G401 (cell line): ENCODE data around the gene MRPL22. TPM values are rescaled to one million over a fixed set of nuclear protein-coding genes. Genes with fewer than 3 reads are reported as not detected.
A peak's percentile ranks its signal among the peaks of the same experiment; 100 is the strongest.
"Not testable (repeated sequence)": the region's sequence is repeated elsewhere in the genome, so short reads cannot be mapped to it uniquely, and the experiment has no call there.

Experiments used
- DNase-seq: peaks from one replicate; pipeline ENCODE4 v3.0.0-alpha.2; 2015; ENCODE audit warnings: low spot score
- in situ Hi-C: cut with HindIII; loops from 2 replicates; pipeline ENCODE4 v1.10.0; 2016; ENCODE audit warnings: low sequenced_read_pairs, mixed read lengths
- total RNA-seq: library from RNA; depleted of rRNA; stranded (reverse); fragments of >200 nt; shearing (Covaris generic); gene quantifications from 2 replicates; pipeline ENCODE4 v1.2.3, GENCODE V29; 2014

MRPL22 gene
- total RNA-seq, 1 experiment from 2014 or later, result 46.4 TPM

DNA sequence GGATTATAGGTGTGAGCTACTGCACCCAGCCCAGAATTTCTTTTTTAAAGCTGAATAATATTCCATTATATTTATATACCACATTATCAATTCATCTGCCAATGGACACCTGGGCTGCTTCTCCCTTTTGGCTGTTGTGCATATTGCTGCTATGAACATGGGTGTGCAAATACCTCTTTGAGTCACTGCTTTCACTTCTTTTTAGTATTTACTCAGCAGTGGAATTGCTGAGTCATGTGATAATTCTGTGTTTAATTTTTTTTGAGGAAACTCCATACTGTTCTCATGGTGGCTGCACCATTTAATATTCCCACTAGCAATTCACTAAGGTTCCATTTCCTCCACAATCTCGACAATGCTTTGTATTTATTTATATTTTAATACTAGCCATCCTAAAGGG is 36.5 kb downstream of the MRPL22 start:
- no peak for DNase-seq
- in situ Hi-C loops, result no loop called here

- in situ Hi-C loops, DNase-seq: not testable (repeated sequence)
Measured at GRCh38 chr5:154978294-154978693, 37.4 kb downstream of the MRPL22 start.

DNA sequence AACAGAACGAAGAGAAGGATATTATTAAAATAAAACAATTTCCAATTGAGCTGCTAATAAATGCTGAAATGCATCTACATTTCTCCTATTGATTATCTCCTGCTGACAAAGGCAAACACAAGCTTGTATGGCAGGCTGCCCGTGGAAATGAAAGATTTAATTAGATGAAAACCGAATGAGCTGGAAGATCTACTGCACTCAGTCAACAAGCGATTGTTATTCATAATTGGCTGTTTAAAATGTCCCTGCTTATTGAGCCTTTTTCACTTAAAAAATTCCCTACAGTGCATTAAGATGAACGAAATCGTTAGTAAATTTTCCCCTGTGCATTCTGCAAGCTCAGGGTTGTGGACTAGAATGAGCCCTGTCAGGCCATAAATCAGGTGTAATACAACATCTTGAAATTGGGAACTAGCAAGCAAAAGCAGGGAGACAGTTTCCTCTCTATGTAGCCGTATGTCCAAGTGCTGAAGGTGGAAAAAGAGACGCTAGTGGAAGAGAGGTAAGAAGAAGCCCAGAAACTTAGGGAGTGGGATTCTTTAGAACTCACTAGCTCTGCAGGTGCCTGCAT is 44.2 kb downstream of the MRPL22 start:
- in situ Hi-C loops, result no loop called here
- DNase-seq, result no peak

- DNase-seq, result no peak
- in situ Hi-C loops, result no loop called here
Measured at GRCh38 chr5:154986151-154986550, 45.3 kb downstream of the MRPL22 start.

DNA sequence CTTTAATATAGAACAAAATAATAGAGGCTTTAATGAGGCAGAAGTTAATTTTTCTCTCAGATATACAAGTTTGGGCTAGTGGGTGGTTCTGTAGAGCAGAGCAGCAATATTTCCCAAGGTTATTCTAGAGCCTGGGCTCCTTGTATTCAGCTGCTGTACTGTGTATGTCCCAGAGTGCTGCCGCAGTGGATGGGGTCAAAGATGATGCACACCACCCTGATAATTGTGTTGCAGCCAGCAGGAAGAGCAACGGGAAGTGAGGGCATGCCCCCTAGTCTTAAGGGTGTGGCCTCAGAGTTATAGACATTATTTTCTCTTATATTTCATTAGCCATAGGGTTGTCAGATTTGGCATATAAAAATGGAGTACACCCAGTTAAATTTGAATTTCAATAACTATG is 48.8 kb downstream of the MRPL22 start:
- no peak for DNase-seq
- in situ Hi-C loops, result no loop called here

GRCh38 chr5:154993461-154993860 is 52.6 kb downstream of the MRPL22 start:
- in situ Hi-C loops, result no loop called here
- DNase-seq, result no peak

DNA sequence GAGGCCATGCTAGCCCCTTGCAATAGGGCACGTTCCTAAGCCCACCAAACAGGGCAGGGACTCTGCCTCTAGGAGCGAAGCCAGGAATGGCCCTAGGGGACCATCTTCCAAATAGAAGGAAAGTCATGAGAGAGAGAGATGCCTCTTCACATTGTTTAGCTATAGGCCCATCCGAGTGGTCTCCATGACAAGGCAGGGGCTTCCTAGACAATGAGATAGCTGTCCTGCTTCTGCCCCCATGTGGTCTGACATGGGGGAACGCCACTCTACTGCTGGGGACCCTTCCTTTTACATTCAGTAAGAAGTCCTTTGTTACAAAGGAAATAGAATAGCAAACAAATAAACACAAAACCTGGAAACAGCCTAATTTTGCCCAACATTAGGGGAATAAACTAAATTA is 54.8 kb downstream of the MRPL22 start:
- in situ Hi-C loops, result no loop called here

GRCh38 chr5:154997746-154998145 is 56.9 kb downstream of the MRPL22 start:
- no peak for DNase-seq
- in situ Hi-C loops, result no loop called here

More for the DNA sequence above, 54.8 kb downstream of the MRPL22 start:
- DNase-seq, result no peak

DNA sequence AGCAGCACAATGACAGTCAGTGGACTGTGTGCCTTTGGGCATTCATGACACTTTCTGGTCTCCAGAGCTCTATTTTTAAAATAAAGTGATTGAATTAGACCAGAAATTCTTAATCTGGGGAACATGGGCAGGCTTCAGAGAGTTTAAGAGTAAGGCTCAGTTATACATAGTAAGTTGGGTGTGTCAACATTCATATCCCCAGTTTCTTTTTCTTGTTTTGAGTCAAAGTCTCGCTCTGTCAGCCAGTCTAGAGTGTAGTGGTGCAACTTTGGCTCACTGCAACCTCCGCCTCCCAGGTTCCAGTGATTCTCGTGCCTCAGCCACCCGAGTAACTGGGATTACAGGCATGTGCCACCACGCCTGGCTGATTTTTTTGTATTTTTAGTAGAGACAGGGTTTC is 59.0 kb downstream of the MRPL22 start:
- in situ Hi-C loops, result no loop called here
- no peak for DNase-seq

DNA sequence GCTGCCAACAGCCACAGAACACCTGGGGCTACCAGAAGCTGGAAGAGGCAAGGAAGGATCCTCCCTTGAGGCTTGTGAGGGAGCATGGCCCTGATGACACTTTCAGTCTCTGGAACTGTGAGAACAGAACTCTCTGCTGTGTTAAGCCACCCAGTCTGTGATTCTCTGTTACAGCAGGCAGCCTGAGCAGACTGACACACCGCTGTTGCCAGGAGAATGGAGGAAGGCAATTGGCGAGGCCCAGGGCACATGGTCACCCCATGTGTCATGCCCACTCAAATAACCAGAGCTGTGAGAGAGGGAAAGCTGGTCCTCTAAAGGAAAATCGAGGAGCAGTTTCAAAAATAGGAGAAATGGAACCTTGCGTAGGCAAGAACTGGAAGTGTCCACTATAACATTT is 60.6 kb downstream of the MRPL22 start:
- in situ Hi-C loops, result no loop called here
- no peak for DNase-seq

- in situ Hi-C loops, DNase-seq: not testable (repeated sequence)
Measured at GRCh38 chr5:155002722-155003121, 61.8 kb downstream of the MRPL22 start.

- peak; percentile 6 for DNase-seq
- in situ Hi-C loops, result no loop called here
Measured at GRCh38 chr5:155004138-155004744, 63.4 kb downstream of the MRPL22 start.

GRCh38 chr5:155006265-155006664 is 65.4 kb downstream of the MRPL22 start:
- DNase-seq, in situ Hi-C loops: not testable (repeated sequence)

- in situ Hi-C loops, result no loop called here
- no peak for DNase-seq
Measured at GRCh38 chr5:155008669-155009068, 67.8 kb downstream of the MRPL22 start.

GRCh38 chr5:155010881-155011280 is 70.0 kb downstream of the MRPL22 start:
- in situ Hi-C loops, result no loop called here
- no peak for DNase-seq

- in situ Hi-C loops, result no loop called here
- DNase-seq, result no peak
Measured at GRCh38 chr5:155013526-155013925, 72.7 kb downstream of the MRPL22 start, which contains the start of gene KIF4B. TSS of gene KIF4B (plus strand) at chr5:155013755. CDS start at chr5:155013860, 105 bp downstream.

DNA sequence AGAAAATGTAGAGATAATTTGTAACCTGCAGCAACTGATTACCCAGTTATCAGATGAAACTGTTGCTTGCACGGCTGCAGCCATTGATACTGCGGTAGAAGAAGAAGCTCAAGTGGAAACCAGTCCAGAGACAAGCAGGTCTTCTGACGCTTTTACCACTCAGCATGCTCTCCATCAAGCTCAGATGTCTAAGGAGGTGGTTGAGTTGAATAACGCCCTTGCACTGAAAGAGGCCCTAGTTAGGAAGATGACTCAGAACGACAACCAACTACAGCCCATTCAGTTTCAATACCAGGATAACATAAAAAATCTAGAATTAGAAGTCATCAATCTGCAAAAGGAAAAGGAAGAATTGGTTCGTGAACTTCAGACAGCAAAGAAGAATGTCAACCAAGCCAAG is 74.4 kb downstream of the MRPL22 start:
- in situ Hi-C loops, result no loop called here
- no peak for DNase-seq

GRCh38 chr5:155017610-155018009 is 76.7 kb downstream of the MRPL22 start:
- in situ Hi-C loops, result no loop called here
- DNase-seq, result no peak
